LNCaP clone FGC (cell line): ENCODE results near the gene MCTP1.

Experiments
- DNase-seq: peaks from one replicate; pipeline ENCODE4 v3.0.0-alpha.2; 2011; ENCODE audit warnings: low read depth
- H3K4me3 ChIP-seq: 2 replicates; pipeline ENCODE4 v1.5.1; 2011; ENCODE audit warnings: mild to moderate bottlenecking, low read depth, low read length, control low read depth
- CTCF ChIP-seq: IDR thresholded peaks from 2 replicates; pipeline ENCODE4 v1.5.1; 2012; ENCODE audit warnings: mild to moderate bottlenecking; ENCODE audit not compliant: control insufficient read depth, insufficient read depth; ENCODE audit errors: extremely low read depth

Gene MCTP1

DNA sequence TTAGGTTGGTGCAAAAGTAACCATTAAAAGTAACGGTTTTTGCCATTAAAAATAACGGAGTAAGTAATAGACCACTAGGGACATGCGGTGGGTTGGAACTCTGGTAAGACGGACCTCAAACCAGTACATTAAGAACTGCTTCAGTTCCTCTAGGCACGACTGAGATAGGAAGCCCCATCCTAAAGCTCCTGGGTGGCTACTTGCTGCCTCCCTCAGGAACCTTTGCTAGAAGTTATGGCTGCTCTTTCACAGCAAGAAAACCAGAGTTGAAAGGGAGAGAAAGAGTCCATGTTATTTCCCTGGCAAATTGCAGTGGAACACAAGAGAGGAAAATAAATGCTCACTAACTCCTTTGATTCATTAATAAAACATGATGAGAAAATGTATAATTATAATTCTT lies 47.6 kb downstream of the MCTP1 start:
- DNase-seq: no peak
- H3K4me3 ChIP-seq: no peak overlapping the region

GRCh38 chr5:95235439-95235982 lies 49.4 kb downstream of the MCTP1 start:
- no peak for DNase-seq
- H3K4me3 ChIP-seq: no peak overlapping the region
- TF ChIP-seq CTCF: no peak

More for the DNA sequence above, 47.6 kb downstream of the MCTP1 start:
- TF ChIP-seq CTCF: peak; percentile 28

GRCh38 chr5:95229646-95230045 lies 55.2 kb downstream of the MCTP1 start:
- TF ChIP-seq CTCF: no peak
- no peak for DNase-seq
- H3K4me3 ChIP-seq: no peak overlapping the region

DNA sequence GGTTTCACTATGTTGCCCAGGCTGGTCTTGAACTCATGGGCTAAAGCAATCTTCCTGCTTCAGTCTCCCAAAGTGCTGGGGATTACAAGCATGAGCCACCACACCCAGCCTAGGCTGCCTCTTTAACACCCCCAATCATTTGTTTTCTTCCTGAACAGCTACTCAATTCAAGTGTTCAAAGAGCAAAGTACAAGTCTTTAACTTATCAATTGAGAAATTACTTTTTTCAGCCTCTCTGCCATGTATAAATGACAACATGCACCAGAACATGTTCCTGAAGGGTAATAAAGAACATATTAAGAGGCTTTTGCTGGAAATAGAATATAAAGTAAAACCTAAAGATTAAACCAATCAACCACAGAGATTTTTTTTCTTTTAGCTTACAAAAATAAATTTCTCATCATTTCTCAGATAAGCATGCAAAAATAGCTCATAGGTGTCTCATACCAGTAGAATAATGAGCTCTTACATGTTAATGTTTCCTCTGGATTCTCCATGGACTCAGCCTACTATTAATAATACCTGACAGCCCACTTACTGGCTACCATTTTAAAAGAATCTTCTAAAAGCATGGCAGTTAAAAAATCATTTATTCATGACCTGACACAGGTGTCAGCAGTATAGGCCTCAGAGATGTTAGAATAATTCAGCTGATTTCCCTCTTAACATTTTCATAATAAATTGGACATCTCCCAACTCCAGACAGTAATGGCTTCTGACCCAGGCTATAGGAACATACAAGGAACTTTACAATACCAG lies 60.0 kb downstream of the MCTP1 start:
- no peak for DNase-seq
- no peak for TF ChIP-seq CTCF
- H3K4me3 ChIP-seq: no peak overlapping the region

GRCh38 chr5:95223566-95224258 lies 61.2 kb downstream of the MCTP1 start:
- no peak for TF ChIP-seq CTCF
- no peak for DNase-seq
- no peak overlapping the region for H3K4me3 ChIP-seq

DNA sequence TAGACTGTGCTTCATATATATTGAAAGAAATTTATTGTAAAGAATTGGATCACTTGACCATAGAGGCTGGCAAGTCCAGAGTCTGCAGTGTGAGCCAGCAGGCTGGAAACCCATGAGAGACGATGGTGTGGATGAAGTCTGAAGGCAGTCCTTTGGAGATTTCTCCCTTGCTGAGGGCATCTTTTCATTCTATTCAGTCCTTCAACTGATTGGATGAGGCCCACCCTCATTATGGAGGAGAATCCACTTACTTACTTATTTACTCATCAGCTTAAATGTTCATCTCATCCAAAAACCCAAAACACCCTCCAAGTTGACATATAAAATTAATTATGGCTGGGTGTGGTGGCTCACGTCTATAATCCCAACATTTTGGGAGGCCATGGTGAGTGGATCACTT lies 62.1 kb downstream of the MCTP1 start:
- no peak overlapping the region for H3K4me3 ChIP-seq
- DNase-seq: no peak
- TF ChIP-seq CTCF: no peak

DNA sequence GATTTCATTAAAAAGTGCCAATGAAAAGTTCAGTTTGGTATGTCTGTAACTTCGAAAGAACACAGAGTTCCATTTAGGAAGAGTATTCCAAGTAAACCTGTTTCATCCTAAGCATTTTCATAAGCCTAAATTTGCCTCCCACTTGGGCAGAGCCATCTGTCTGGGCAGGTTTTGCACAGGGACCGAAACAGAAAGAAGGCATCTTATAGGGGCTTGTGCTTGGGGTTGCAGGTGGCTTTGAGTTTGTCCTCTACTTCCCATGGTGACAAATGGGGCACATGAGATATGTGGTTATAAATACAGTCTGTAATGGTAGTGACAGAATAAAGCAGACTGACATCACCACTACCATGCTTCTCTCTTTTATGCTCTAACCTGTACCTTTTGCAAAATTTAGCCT lies 63.7 kb downstream of the MCTP1 start:
- DNase-seq: no peak
- no peak overlapping the region for H3K4me3 ChIP-seq
- no peak for TF ChIP-seq CTCF
